ENCODE measurements around the gene RIMOC1.

The RIMOC1 gene, protein sequence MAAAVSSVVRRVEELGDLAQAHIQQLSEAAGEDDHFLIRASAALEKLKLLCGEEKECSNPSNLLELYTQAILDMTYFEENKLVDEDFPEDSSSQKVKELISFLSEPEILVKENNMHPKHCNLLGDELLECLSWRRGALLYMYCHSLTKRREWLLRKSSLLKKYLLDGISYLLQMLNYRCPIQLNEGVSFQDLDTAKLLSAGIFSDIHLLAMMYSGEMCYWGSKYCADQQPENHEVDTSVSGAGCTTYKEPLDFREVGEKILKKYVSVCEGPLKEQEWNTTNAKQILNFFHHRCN

DNA sequence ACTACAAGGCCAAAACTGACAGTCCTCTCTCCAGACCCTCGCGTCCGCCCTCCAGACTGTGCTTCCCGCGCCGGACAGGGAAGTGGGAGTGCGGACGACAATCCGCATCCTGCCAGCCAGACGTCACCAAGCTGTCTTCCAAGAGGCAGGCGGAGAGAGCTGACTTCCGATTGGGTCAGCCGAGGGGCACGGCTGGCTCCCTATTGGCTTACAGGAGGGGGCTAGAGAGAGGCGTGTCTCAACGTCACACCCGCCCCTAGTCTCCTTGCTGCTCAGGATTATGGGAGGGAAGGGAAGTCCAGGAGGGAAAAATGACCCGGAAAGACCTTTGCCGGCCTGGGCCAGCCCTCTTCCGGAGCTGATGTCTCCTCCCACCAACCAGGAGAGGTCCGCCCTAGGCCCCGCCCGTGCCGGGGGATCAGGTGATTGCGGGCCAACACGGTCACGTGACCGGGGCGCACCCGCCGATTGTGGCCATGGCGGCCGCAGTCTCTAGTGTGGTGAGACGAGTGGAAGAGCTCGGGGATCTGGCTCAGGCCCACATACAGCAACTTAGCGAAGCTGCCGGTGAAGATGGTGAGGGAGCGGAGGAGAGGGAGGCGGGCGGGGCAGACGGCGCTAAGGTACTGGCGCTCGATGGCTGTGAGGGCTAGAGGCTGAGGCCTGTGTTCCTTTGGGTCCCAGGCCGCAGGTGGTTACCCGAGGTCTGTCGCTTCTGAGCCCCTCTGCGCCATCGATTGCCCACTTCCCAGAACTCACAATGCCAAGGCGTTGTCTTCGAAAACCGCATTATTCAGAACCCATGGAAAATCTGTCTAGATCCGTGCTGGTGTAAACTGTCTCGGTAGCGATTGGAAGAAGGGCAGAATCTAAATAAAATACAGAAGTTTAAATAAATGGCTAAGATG lies at the start of gene RIMOC1:
Gene RIMOC1 (plus strand): TSS at position 453 of the 908 bp plus-strand sequence. CDS start 24 bp downstream, at position 477.
- Histone ChIP-seq H3K27ac (ENCODE audit: low read depth, low read length) (peak within 1 kb of the TSS; percentile 82), H3K27me3 (ENCODE audit: control insufficient read depth in 1 of 2, insufficient read depth in 2 of 2, low read length in 2 of 2) (no peaks in the 10 kb centered on the region), H3K4me1 (ENCODE audit: control insufficient read depth in 1 of 2, insufficient read depth in 2 of 2, low read length in 2 of 2) (peaks cover 8 to 16% of the 10 kb centered on the region in 2 donors), H3K4me3 (ENCODE audit: low read depth in 1 of 2, low read length in 2 of 2) (peak within 1 kb of the TSS; percentile 91 to 99), H3K36me3 (ENCODE audit: control insufficient read depth in 1 of 2, insufficient read depth in 2 of 2, low read length in 2 of 2) (peaks cover 6 to 15% of the 10 kb centered on the region in 2 donors), H3K9ac (ENCODE audit: low read depth in 1 of 2, low read length in 2 of 2) (peak within 1 kb of the TSS; percentile 95 to 97), H3K9me3 (ENCODE audit: control insufficient read depth in 1 of 2, low read length in 2 of 2) (peaks cover 0 to 2% of the 10 kb centered on the region in 2 donors)

DNA sequence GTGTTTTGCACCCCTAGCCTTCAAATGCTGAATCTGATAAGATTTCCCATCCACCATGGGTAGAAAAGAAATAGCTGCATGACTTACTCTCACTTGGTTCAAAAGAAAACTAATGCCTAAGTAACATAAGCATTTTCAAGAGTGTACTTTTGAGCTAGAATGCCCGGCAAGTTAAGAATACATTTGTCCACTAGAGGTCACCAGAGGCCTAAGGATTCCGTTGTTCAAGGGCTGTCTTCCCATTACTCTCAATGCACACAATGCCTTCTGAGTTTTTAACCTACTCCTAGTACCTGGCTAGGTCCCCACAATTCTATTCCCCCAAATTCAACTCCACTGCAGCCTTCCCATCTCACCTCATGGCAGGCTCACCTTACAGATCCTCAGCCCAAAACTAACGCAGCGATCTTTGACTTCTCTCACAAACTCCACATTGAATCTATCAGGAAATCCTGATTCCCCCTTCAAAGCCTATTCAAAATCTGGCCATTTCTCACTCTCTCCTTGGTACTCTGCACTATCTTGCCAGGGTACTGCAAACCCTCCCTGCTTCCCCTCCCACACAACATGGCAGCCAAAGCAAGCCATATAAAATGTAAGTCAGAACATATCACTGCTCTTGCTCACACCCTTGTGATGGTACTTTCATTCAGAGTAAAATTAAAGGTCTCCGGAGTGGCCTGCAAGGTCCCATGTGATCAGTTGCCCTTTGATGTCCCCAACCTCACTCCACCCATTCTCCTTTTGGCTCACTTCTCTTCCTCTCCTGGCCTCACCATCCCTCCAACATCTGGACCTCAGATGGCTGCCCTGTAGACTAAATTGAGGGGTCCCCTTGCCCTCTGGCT lies 47.3 kb upstream of the RIMOC1 start:
- no peaks in the 10 kb centered on the region for H3K4me1 ChIP-seq (ENCODE audit: control insufficient read depth in 1 of 2, insufficient read depth in 2 of 2, low read length in 2 of 2)
- H3K36me3 ChIP-seq (ENCODE audit: control insufficient read depth in 1 of 2, insufficient read depth in 2 of 2, low read length in 2 of 2) = peaks cover 3 to 4% of the 10 kb centered on the region in 2 donors
- no peaks in the 10 kb centered on the region for H3K27me3 ChIP-seq (ENCODE audit: control insufficient read depth in 1 of 2, insufficient read depth in 2 of 2, low read length in 2 of 2)
- H3K9ac ChIP-seq (ENCODE audit: low read depth in 1 of 2, low read length in 2 of 2) = no peak overlapping the region
- no peaks in the 10 kb centered on the region for H3K9me3 ChIP-seq (ENCODE audit: control insufficient read depth in 1 of 2, low read length in 2 of 2)
- no peak overlapping the region for H3K4me3 ChIP-seq (ENCODE audit: low read depth in 1 of 2, low read length in 2 of 2)
- H3K27ac ChIP-seq (ENCODE audit: low read depth, low read length) = no peak overlapping the region

DNA sequence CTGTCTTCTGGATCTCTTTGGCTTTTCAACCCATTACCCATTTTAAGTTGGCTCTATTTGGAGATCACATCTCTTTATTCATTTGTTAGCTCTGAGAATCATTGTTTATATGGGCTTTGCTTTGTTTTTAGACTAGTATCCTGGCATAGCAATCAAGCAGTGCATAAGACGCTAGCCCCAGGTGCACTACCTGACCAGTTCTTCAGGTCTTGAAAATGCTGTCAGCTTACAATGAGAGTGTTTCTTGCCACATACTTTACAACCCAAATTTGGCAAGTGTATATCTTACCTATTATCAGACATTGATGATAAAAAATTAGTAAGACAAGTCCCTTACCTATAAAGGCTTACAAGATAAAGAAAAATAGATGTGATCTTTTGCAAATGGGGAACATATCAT lies 46.2 kb upstream of the RIMOC1 start:
- Histone ChIP-seq H3K27ac (ENCODE audit: low read depth, low read length) (no peak overlapping the region), H3K9me3 (ENCODE audit: control insufficient read depth in 1 of 2, low read length in 2 of 2) (no peaks in the 10 kb centered on the region), H3K27me3 (ENCODE audit: control insufficient read depth in 1 of 2, insufficient read depth in 2 of 2, low read length in 2 of 2) (no peaks in the 10 kb centered on the region), H3K4me1 (ENCODE audit: control insufficient read depth in 1 of 2, insufficient read depth in 2 of 2, low read length in 2 of 2) (no peaks in the 10 kb centered on the region), H3K9ac (ENCODE audit: low read depth in 1 of 2, low read length in 2 of 2) (no peak overlapping the region), H3K36me3 (ENCODE audit: control insufficient read depth in 1 of 2, insufficient read depth in 2 of 2, low read length in 2 of 2) (peaks cover 0 to 2% of the 10 kb centered on the region in 2 donors), H3K4me3 (ENCODE audit: low read depth in 1 of 2, low read length in 2 of 2) (no peak overlapping the region)

- Histone ChIP-seq H3K9me3 (ENCODE audit: control insufficient read depth in 1 of 2, low read length in 2 of 2) (no peaks in the 10 kb centered on the region), H3K36me3 (ENCODE audit: control insufficient read depth in 1 of 2, insufficient read depth in 2 of 2, low read length in 2 of 2) (no peaks in the 10 kb centered on the region), H3K4me1 (ENCODE audit: control insufficient read depth in 1 of 2, insufficient read depth in 2 of 2, low read length in 2 of 2) (no peaks in the 10 kb centered on the region), H3K27ac (ENCODE audit: low read depth, low read length) (no peak overlapping the region), H3K4me3 (ENCODE audit: low read depth in 1 of 2, low read length in 2 of 2) (no peak overlapping the region), H3K9ac (ENCODE audit: low read depth in 1 of 2, low read length in 2 of 2) (no peak overlapping the region), H3K27me3 (ENCODE audit: control insufficient read depth in 1 of 2, insufficient read depth in 2 of 2, low read length in 2 of 2) (no peaks in the 10 kb centered on the region)
Observed at GRCh38 chr5:41858890-41859289, 45.3 kb upstream of the RIMOC1 start.

DNA sequence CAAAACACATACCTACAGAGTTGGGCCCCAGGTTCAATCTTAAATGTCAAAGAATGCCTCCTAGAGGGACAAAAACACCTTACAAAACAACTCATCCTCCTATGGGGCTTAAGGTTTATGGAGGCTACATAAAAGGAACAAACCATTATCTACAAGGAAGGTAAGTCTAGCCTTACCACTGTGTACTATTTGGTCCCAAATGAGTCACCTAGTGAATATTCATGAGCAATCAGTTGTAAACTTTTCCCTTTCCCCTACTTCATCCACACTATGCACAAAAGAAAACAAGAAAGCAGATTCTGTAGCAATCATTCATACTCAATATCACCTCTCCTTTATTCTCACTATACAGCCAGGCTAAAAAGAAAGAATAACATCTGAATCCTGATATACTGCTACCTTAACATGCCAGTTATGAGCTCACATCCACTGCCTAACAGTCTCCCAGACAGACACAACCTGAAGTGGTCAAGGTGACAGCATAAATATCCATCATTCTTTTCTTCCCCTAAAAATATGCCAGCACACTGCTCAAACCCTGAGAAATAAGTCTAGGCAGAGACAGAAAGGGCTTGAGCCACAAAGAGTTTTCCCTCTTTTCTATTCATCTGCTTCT lies 40.2 kb upstream of the RIMOC1 start:
- Histone ChIP-seq H3K36me3 (ENCODE audit: control insufficient read depth in 1 of 2, insufficient read depth in 2 of 2, low read length in 2 of 2) (no peaks in the 10 kb centered on the region), H3K4me1 (ENCODE audit: control insufficient read depth in 1 of 2, insufficient read depth in 2 of 2, low read length in 2 of 2) (peaks cover under 1 to 5% of the 10 kb centered on the region in 2 donors), H3K4me3 (ENCODE audit: low read depth in 1 of 2, low read length in 2 of 2) (no peak overlapping the region), H3K9me3 (ENCODE audit: control insufficient read depth in 1 of 2, low read length in 2 of 2) (no peaks in the 10 kb centered on the region), H3K9ac (ENCODE audit: low read depth in 1 of 2, low read length in 2 of 2) (no peak overlapping the region), H3K27ac (ENCODE audit: low read depth, low read length) (no peak overlapping the region), H3K27me3 (ENCODE audit: control insufficient read depth in 1 of 2, insufficient read depth in 2 of 2, low read length in 2 of 2) (no peaks in the 10 kb centered on the region)

GRCh38 chr5:41869151-41869723 lies 34.9 kb upstream of the RIMOC1 start:
- H3K36me3 ChIP-seq (ENCODE audit: control insufficient read depth in 1 of 2, insufficient read depth in 2 of 2, low read length in 2 of 2) = no peaks in the 10 kb centered on the region
- peak overlapping the region; percentile 61 to 75 for H3K9ac ChIP-seq (ENCODE audit: low read depth in 1 of 2, low read length in 2 of 2)
- H3K27ac ChIP-seq (ENCODE audit: low read depth, low read length) = peak overlapping the region; percentile 81
- H3K27me3 ChIP-seq (ENCODE audit: control insufficient read depth in 1 of 2, insufficient read depth in 2 of 2, low read length in 2 of 2) = no peaks in the 10 kb centered on the region
- H3K4me3 ChIP-seq (ENCODE audit: low read depth in 1 of 2, low read length in 2 of 2) = peak overlapping the region; percentile 75 to 95
- H3K9me3 ChIP-seq (ENCODE audit: control insufficient read depth in 1 of 2, low read length in 2 of 2) = no peaks in the 10 kb centered on the region
- H3K4me1 ChIP-seq (ENCODE audit: control insufficient read depth in 1 of 2, insufficient read depth in 2 of 2, low read length in 2 of 2) = peaks cover 10 to 23% of the 10 kb centered on the region in 2 donors

- no peaks in the 10 kb centered on the region for H3K9me3 ChIP-seq (ENCODE audit: control insufficient read depth in 1 of 2, low read length in 2 of 2)
- H3K4me3 ChIP-seq (ENCODE audit: low read depth in 1 of 2, low read length in 2 of 2) = peak within 1 kb of the TSS; percentile 75 to 95
- no peaks in the 10 kb centered on the region for H3K36me3 ChIP-seq (ENCODE audit: control insufficient read depth in 1 of 2, insufficient read depth in 2 of 2, low read length in 2 of 2)
- peak within 1 kb of the TSS; percentile 81 for H3K27ac ChIP-seq (ENCODE audit: low read depth, low read length)
- peaks cover 10 to 23% of the 10 kb centered on the region in 2 donors for H3K4me1 ChIP-seq (ENCODE audit: control insufficient read depth in 1 of 2, insufficient read depth in 2 of 2, low read length in 2 of 2)
- H3K27me3 ChIP-seq (ENCODE audit: control insufficient read depth in 1 of 2, insufficient read depth in 2 of 2, low read length in 2 of 2) = no peaks in the 10 kb centered on the region
- peak within 1 kb of the TSS; percentile 61 to 75 for H3K9ac ChIP-seq (ENCODE audit: low read depth in 1 of 2, low read length in 2 of 2)
Observed at GRCh38 chr5:41869724-41870626, 34.2 kb upstream of the RIMOC1 start, which contains the start of gene OXCT1. TSS of gene OXCT1 (minus strand) at chr5:41870425. CDS start at chr5:41870358, 67 bp downstream.

DNA sequence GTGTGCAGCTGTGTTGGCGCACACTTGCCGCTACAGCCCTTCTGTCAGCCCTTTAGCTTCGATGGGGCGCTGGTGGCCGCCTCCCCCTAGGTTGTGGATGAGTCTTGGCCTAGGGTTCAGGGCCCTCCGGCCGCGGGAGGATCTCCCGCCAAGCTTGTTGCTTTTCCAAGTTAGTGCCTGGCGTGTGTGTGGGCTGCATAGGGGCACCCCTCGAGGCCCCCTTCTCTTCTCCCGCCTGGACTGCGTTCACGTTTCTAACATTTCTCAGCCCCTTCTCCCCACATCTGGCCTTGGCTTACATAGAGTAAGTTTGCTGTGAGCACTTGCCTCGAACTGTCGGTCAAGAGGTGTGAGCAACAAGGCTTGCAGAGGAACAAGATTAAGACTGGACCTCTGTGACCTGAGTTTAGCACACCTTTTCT lies 33.5 kb upstream of the RIMOC1 start:
- Histone ChIP-seq H3K9me3 (ENCODE audit: control insufficient read depth in 1 of 2, low read length in 2 of 2) (no peaks in the 10 kb centered on the region), H3K4me3 (ENCODE audit: low read depth in 1 of 2, low read length in 2 of 2) (peak overlapping the region; percentile 75 to 95), H3K36me3 (ENCODE audit: control insufficient read depth in 1 of 2, insufficient read depth in 2 of 2, low read length in 2 of 2) (no peaks in the 10 kb centered on the region), H3K4me1 (ENCODE audit: control insufficient read depth in 1 of 2, insufficient read depth in 2 of 2, low read length in 2 of 2) (peaks cover 10 to 23% of the 10 kb centered on the region in 2 donors), H3K9ac (ENCODE audit: low read depth in 1 of 2, low read length in 2 of 2) (peak overlapping the region; percentile 61 to 75), H3K27me3 (ENCODE audit: control insufficient read depth in 1 of 2, insufficient read depth in 2 of 2, low read length in 2 of 2) (no peaks in the 10 kb centered on the region), H3K27ac (ENCODE audit: low read depth, low read length) (no peak overlapping the region)

Data from duodenal mucosa (tissue), 2 donors.